NOMO-1 (cell line): ENCODE data around the gene RYR3.

Experiments
- DNase-seq, 2 experiments: peaks; one replicate each; lab custom pipeline; 2025; ENCODE audit not compliant: unreplicated experiment in 2 of 2; lab: John Stamatoyannopoulos, UW

The RYR3 gene

DNA sequence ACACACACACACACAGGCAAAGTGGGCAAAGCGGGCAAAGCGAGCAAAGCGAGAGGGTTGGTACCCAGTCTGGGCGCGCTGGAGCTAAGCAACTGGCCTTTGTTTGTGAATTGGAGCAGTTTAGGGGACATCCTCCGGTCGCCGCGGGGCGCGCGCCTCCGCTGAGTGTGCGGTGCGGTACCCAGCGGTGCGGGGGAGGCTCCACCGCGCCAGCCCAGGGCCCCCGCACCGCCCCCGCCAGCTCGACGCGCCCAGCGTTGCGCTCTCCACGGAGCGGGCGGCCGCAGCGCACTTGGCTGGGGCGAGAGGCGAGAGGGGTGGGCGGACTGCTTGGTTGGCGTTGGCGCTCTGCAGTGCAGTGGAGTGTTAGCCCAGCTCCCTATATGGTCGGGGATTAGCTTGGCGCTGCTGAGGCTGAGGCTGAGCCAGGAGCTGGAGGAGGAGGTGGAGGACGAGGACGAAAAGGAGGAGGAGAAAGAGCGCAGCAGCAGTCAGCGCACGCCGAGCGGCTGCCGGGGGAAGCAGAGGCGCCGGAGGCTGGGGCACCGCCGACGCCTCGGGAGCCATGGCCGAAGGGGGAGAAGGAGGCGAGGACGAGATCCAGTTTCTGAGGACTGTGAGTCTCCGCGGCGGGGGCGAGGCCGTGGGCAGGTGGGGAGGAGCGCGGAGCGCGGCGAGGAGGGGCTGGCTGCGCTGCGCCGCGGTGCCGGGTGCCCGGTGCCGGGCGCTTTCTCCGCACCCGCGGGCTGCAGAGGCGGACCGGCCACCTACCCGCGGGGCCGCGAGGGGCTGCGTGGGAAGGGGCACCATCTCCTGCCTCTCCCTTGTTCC, at the start of gene RYR3:
Gene RYR3, plus strand, starts transcription at position 487 of the 831 bp plus-strand sequence. Its CDS starts 79 bp downstream, at position 566.
- DNase-seq: no peak

DNA sequence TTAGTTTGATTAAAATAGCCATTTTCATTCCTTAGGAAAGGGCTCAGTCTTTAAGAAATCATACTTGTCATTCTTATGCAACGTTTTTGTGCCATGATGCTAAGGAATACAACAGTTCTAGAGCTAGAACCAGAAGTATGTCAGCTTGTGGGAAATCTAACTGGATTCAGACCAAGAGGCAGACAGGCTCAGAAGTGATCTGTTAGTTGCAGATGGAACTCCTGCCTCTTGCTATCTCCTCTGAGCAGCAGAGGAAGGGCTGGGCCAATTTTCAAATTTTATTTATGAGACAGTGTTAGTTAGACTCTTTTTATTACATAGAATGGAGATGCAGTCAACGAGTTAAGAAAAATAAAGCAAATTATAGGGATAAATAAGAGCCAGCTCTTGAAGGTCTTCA, 48.5 kb upstream of the RYR3 start:
- no peak for DNase-seq

GRCh38 chr15:33277689-33278088, 33.1 kb upstream of the RYR3 start:
- no peak for DNase-seq

- DNase-seq: no peak
Measured at GRCh38 chr15:33278816-33279612, 31.8 kb upstream of the RYR3 start.

DNA sequence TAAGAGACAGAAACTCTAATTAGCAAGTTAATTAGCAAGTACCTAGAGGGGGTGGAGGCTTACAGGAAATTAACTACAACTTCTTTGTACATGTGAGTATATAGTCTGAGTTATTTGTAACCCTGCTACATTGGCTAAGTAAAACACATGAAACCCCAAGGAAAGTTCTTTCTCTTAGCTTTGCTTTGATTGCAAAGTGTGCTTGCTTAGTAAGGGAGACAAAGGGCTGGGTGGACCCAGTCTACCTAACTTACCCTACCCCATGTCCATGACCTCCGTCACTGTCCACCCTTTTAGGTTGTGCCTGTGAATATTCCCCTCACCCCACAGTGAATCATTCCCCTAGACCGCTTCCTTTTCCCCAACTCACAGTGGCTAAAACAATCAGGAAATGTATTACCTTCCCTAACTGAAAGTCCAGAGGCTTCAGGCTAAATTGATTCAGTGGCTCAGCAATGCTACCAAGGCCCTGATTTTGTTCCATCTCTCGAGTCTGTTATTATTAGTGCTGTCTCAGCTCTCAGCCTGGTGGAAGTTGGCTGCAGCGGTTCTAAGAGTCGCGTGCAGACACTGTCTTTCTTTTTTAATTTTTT, 31.1 kb upstream of the RYR3 start:
- DNase-seq: no peak

DNA sequence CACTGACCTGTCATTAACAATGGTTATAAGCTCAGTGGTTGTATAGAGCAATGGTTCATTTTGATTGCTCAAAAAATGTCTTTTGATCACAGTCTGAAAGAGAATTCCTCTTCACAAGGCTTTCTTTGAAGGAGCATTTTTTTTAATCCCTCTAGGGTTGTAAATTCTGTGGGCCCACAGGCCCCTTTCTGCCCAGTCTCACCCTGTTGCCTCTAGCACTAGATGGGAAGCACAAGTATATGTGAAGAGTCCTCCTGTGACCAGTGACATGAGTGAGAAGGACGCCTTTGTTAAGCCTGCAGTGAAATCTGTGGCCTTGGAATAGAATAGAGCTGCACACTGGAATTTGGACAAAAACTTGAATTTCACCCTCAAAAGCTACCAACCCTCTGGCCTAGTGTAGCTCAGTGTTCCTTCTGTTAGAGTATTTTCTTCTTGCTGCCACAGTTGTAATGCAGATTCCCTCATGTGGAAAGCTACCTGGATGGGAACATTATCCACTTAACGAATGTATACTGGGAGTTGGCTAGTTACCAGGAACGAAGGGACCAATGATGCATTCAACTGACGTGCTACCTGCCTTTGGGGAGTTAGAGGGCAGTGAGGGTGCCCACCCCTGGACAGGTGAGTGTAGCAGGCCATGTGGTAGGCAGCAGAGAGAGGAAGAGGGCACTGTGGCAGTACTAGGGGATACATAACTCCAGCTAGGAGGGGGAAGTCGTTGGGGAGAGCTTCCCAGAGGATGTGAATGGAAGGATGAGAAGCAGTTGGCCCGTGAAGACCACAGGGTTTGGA, 28.3 kb upstream of the RYR3 start:
- DNase-seq: no peak

DNA sequence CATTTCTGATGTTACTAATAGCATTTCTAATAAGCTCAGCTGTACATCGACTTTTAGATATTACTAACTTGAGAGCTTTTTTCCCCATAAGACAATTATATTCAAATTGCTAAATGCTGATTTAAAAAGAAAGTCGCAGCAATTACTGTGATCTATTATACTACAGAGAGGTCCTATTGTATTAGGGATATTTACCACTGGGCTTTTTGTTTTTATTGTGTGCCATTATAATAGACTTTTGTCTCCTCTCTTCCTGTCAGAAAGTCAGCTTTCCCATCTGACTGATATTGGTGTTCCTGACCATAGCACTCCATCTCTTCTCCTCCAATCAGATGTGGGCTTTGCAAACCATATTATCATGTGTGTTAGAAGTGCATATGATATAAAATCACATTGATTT, 27.2 kb upstream of the RYR3 start:
- DNase-seq: no peak

DNA sequence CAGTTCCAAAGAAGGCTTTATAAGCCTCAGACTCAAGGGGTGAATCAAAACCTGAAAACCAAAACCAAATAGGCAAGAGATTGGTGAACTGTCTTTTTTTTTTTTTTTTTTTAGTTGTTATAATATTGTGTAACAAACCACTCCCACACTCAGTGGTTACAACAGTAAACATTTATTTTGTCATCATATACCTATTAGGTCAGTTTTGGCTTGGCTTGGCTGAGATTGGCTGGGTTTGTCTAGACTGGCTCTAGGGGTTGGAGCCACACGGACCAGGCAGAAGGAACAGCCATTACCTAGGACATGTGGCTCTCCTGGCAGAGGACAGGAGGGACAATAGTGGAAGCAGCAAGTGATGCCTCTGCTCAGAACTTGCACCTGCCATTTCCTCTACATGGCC, 26.4 kb upstream of the RYR3 start:
- DNase-seq: no peak

DNA sequence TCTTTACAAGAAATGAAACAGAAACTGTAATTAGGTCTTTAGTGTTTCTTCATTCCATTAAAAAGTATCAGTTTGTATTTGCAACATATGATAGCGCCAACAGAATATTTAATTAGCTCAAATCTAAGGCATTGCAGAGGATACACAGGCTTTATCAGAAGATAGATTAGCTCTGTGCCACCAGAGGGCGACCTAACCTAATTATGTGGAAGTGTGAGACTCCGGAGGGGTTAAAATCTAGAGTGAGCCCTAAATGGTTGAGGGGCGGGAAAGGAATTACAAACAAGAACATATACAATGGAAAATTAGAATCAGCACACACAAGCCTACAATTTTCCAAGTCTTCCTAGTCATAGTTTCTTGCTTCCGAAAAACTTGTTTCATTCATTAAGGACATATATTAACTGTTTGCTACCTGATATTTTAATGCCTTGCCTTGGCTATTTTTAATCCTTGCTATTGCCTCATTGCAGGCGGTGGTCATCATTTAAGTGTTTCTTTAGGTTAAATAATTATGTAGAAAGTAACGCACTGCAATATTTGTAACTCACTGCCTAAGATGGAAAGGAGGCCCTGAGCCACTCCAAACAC, 18.0 kb upstream of the RYR3 start:
- peak; percentile 14 to 34 for DNase-seq

DNA sequence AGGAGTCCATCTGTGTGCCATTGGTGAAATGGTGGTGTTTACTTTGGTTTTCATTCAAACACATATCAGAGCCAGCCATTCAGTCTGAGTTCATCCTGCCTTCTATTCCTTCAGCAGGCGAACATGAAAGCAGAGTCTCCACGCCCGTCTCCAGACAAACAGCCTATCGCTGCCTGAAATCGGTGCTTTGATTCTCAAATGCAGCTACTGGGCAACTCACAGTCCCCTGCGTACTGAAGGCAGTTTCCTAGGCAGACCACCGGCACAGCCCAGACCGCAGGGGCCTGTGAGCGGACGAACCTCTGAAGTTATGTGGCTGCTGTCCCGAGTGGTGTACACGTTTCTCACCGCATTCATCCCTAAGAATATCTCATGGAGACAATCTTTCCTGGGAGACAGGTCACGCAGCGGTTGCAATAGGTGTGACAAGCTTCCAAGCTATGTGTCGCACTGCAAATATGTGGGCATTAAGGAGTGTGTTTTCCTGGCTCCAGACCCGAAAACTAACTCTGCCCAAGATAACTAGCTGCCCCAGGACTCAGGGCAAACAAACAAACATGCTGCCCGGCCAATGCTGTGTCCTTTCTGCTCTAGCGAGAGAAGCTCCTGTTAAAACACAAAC, 16.9 kb upstream of the RYR3 start:
- DNase-seq: no peak

- no peak for DNase-seq
Measured at GRCh38 chr15:33296050-33296449, 14.7 kb upstream of the RYR3 start.

DNA sequence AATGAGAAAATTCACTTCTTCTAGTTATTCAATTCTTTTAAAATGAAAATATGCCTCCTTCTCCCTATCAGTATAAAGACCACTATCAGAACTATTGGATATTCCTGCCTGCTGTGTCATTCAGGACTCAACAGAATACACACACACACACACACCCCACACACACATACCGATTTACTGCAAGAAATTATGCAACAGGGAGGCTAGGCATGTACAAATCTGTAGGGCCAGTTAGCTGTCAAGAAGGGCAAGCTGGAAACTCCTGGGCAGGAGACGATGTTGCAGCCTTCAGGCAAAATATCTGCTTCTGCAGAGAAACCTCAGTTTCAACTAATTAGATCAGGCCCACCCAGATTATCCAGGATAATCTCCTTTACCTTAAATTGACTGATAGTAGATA, 13.9 kb upstream of the RYR3 start:
- DNase-seq: no peak

GRCh38 chr15:33298631-33299030, 12.1 kb upstream of the RYR3 start:
- DNase-seq: no peak

DNA sequence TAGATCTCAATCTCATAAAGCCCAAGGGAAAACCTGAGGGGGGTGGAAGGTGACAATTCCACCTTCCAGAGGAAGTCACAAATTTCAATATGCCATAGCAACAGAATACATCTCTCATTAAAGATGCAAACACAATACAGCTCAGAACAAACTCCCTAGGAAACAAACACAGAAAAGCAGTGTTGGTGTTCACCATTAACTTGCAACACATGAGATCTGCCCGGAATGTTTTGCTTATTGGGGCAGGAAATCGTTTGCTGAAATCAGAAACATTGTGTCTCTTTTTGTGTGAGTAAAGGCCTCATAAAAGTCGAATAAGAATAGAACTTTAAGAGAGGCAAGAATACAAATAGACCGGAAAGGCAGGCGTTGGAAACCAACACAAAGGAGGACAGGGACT, 5.8 kb upstream of the RYR3 start:
- DNase-seq: no peak

GRCh38 chr15:33309602-33310276, 1.0 kb upstream of the RYR3 start:
- DNase-seq: peak; percentile 9 to 17

DNA sequence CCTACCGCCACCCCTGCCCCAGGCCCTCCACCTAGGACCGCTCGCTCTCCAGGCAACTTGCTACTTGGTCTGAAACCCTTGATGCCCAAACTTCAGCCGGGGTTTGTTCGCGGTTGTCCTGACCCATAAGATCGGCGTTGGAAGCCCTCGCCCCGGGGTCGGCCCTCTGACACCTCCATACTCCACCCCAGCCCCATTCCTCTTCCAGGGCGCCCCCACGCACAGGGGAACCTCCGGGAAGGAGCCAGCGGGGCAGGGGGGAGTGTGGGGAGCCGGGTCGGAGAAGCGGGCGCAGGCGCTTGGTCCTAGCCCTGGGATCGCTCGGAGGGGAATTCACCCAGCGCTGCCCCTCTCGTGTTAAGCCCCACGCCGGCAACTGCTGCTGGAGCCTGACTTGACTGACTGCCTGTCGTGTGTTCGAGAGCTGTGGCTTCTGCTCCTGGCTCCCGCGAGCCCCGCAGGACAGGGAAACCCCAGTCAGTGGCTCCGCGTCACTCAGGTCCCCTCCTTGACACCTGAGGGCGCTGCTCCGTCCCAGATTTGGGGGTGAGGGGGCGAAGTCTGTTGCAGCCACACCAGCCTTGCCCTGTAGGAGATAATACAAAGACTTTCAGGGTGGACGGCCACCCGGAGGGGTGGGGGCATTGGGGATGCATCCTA, 675 bp downstream of the RYR3 start:
- no peak for DNase-seq

GRCh38 chr15:33313491-33313890, 2.7 kb downstream of the RYR3 start:
- no peak for DNase-seq

GRCh38 chr15:33314069-33314468, 3.3 kb downstream of the RYR3 start:
- DNase-seq: no peak

- no peak for DNase-seq
Measured at GRCh38 chr15:33315044-33315443, 4.3 kb downstream of the RYR3 start.
